Mucosa of rectum (tissue), 2 donors: ENCODE data around the gene OR2V2.

Source experiments
- H3K27ac ChIP-seq, 2 donors: one replicate each; pipeline ENCODE4 v1.7.0; 2013; ENCODE audit warnings: inconsistent platforms in 2 of 2, low read depth in 2 of 2, low read length in 2 of 2
- H3K27me3 ChIP-seq, 2 donors: one replicate each; pipeline ENCODE4 v1.7.0; 2013; ENCODE audit warnings: low read length in 2 of 2; ENCODE audit not compliant: control insufficient read depth in 2 of 2, insufficient read depth in 2 of 2
- H3K36me3 ChIP-seq, 2 donors: one replicate each; pipeline ENCODE4 v1.7.0; 2013; ENCODE audit warnings: low read length in 2 of 2; ENCODE audit not compliant: control insufficient read depth in 2 of 2, insufficient read depth in 2 of 2
- H3K4me1 ChIP-seq, 2 donors: one replicate each; pipeline ENCODE4 v1.7.0; 2013; ENCODE audit warnings: low read length in 2 of 2, mild to moderate bottlenecking in 1 of 2; ENCODE audit not compliant: control insufficient read depth in 2 of 2, insufficient read depth in 2 of 2
- H3K4me3 ChIP-seq, 2 donors: one replicate each; pipeline ENCODE4 v1.7.0; 2013; ENCODE audit warnings: low read length in 2 of 2
- H3K9ac ChIP-seq, 2 donors: one replicate each; pipeline ENCODE4 v1.7.0; 2013; ENCODE audit warnings: low read length in 2 of 2, low read depth in 1 of 2, mild to moderate bottlenecking in 1 of 2
- H3K9me3 ChIP-seq, 2 donors: one replicate each; pipeline ENCODE4 v1.7.0; 2013; ENCODE audit warnings: low read length in 2 of 2; ENCODE audit not compliant: control insufficient read depth in 2 of 2
- donor health status: healthy.
- donor health status: Normal muscosa, but diverticular disease.

The OR2V2 gene

GRCh38 chr5:181114844-181115778 lies 32.3 kb upstream of the OR2V2 start:
- H3K9ac ChIP-seq: no peak overlapping the region
- H3K9me3 ChIP-seq: peaks cover 0 to 2% of the 10 kb centered on the region in 2 donors
- no peaks in the 10 kb centered on the region for H3K4me1 ChIP-seq
- no peak overlapping the region for H3K4me3 ChIP-seq
- H3K27me3 ChIP-seq: peaks cover 28 to 33% of the 10 kb centered on the region in 2 donors
- no peaks in the 10 kb centered on the region for H3K36me3 ChIP-seq
- H3K27ac ChIP-seq: no peak overlapping the region

GRCh38 chr5:181118369-181118768 lies 29.0 kb upstream of the OR2V2 start:
- H3K36me3 ChIP-seq: no peaks in the 10 kb centered on the region
- peaks cover 27 to 33% of the 10 kb centered on the region in 2 donors for H3K27me3 ChIP-seq
- no peak overlapping the region for H3K27ac ChIP-seq
- H3K9me3 ChIP-seq: peaks cover 0 to 2% of the 10 kb centered on the region in 2 donors
- no peak overlapping the region for H3K9ac ChIP-seq
- no peaks in the 10 kb centered on the region for H3K4me1 ChIP-seq
- no peak overlapping the region for H3K4me3 ChIP-seq

- Histone ChIP-seq H3K27me3 (peaks cover 25 to 33% of the 10 kb centered on the region in 2 donors), H3K4me1 (no peaks in the 10 kb centered on the region)
Observed at GRCh38 chr5:181119105-181119504, 28.3 kb upstream of the OR2V2 start.

GRCh38 chr5:181120306-181120705 lies 27.1 kb upstream of the OR2V2 start:
- Histone ChIP-seq H3K27ac (no peak overlapping the region), H3K4me1 (no peaks in the 10 kb centered on the region), H3K36me3 (no peaks in the 10 kb centered on the region), H3K9ac (no peak overlapping the region), H3K4me3 (no peak overlapping the region), H3K27me3 (peaks cover 13 to 23% of the 10 kb centered on the region in 2 donors), H3K9me3 (no peaks in the 10 kb centered on the region)

More at GRCh38 chr5:181119105-181119504, 28.3 kb upstream of the OR2V2 start:
- Histone ChIP-seq H3K4me3 (no peak overlapping the region), H3K9me3 (peaks cover 0 to 1% of the 10 kb centered on the region in 2 donors), H3K27ac (no peak overlapping the region), H3K36me3 (no peaks in the 10 kb centered on the region), H3K9ac (no peak overlapping the region)

GRCh38 chr5:181120761-181121160 lies 26.6 kb upstream of the OR2V2 start:
- no peak overlapping the region for H3K4me3 ChIP-seq
- no peak overlapping the region for H3K27ac ChIP-seq
- no peak overlapping the region for H3K9ac ChIP-seq
- H3K4me1 ChIP-seq: no peaks in the 10 kb centered on the region
- peaks cover 11 to 20% of the 10 kb centered on the region in 2 donors for H3K27me3 ChIP-seq
- no peaks in the 10 kb centered on the region for H3K9me3 ChIP-seq
- H3K36me3 ChIP-seq: no peaks in the 10 kb centered on the region

GRCh38 chr5:181121675-181122561 lies 25.5 kb upstream of the OR2V2 start:
- Histone ChIP-seq H3K9me3 (no peaks in the 10 kb centered on the region), H3K4me1 (no peaks in the 10 kb centered on the region), H3K4me3 (no peak overlapping the region), H3K27me3 (peaks cover 8 to 15% of the 10 kb centered on the region in 2 donors), H3K27ac (no peak overlapping the region), H3K9ac (no peak overlapping the region), H3K36me3 (no peaks in the 10 kb centered on the region)

- H3K36me3 ChIP-seq: no peaks in the 10 kb centered on the region
- no peak overlapping the region for H3K27ac ChIP-seq
- H3K9me3 ChIP-seq: no peaks in the 10 kb centered on the region
- H3K4me1 ChIP-seq: no peaks in the 10 kb centered on the region
- no peak overlapping the region for H3K4me3 ChIP-seq
- peaks cover 6 to 15% of the 10 kb centered on the region in 2 donors for H3K27me3 ChIP-seq
- H3K9ac ChIP-seq: no peak overlapping the region
Observed at GRCh38 chr5:181124526-181124925, 22.9 kb upstream of the OR2V2 start.

- Histone ChIP-seq H3K36me3 (no peaks in the 10 kb centered on the region), H3K27ac (no peak overlapping the region), H3K27me3 (peaks cover 3 to 8% of the 10 kb centered on the region in 2 donors), H3K4me3 (no peak overlapping the region), H3K4me1 (no peaks in the 10 kb centered on the region), H3K9me3 (no peaks in the 10 kb centered on the region), H3K9ac (no peak overlapping the region)
Observed at GRCh38 chr5:181126841-181127240, 20.5 kb upstream of the OR2V2 start.

GRCh38 chr5:181127456-181127855 lies 19.9 kb upstream of the OR2V2 start:
- Histone ChIP-seq H3K9ac (no peak overlapping the region), H3K27ac (no peak overlapping the region), H3K9me3 (no peaks in the 10 kb centered on the region), H3K4me1 (no peaks in the 10 kb centered on the region), H3K27me3 (peaks cover 3 to 8% of the 10 kb centered on the region in 2 donors), H3K36me3 (no peaks in the 10 kb centered on the region), H3K4me3 (no peak overlapping the region)
